Mammary epithelial cell (primary cell): Measurements from ENCODE around the gene FASN.

ENCODE experiments used
- EZH2 ChIP-seq: IDR thresholded peaks from 2 replicates; pipeline ENCODE4 v1.6.1; 2012; ENCODE audit warnings: low read length, inconsistent platforms, borderline replicate concordance
- TF ChIP-seq, protein P1 (sequence below), 2 donors: IDR thresholded peaks in 1 of 2; conservative IDR thresholded peaks in 1 of 2; 2 replicates each; pipeline ENCODE4 v1.5.1; 2011 to 2012; ENCODE audit warnings: inconsistent platforms in 2 of 2, low read length in 2 of 2, mild to moderate bottlenecking in 2 of 2, control low read depth in 1 of 2, low read depth in 1 of 2; ENCODE audit not compliant: insufficient read depth in 1 of 2; ENCODE audit errors: extremely low read depth in 1 of 2

DNA sequence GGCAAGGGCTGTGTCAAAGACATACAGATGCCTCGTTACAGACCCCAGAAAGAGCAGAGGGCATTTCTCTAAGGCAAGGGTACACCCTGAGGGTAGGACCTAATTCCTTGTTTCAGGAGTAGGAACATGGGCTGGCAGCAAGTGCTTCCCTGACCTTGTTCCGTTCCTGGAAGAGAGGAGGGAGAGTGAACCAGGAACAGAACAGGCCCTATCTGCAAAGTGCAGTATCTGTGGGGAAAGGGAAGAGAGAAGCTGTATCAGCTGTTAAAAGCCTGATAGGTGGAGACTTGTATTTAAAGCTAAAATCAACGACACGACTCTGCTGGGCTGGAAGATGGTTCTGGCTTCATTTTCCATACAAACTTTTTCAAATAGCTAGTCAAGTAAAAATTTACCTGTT, 26.1 kb upstream of the FASN start:
- TF ChIP-seq EZH2: no peak
- TF ChIP-seq, protein P1, sequence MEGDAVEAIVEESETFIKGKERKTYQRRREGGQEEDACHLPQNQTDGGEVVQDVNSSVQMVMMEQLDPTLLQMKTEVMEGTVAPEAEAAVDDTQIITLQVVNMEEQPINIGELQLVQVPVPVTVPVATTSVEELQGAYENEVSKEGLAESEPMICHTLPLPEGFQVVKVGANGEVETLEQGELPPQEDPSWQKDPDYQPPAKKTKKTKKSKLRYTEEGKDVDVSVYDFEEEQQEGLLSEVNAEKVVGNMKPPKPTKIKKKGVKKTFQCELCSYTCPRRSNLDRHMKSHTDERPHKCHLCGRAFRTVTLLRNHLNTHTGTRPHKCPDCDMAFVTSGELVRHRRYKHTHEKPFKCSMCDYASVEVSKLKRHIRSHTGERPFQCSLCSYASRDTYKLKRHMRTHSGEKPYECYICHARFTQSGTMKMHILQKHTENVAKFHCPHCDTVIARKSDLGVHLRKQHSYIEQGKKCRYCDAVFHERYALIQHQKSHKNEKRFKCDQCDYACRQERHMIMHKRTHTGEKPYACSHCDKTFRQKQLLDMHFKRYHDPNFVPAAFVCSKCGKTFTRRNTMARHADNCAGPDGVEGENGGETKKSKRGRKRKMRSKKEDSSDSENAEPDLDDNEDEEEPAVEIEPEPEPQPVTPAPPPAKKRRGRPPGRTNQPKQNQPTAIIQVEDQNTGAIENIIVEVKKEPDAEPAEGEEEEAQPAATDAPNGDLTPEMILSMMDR (conservative IDR thresholded peaks at IDR 0.05 in 1 of 2, IDR thresholded peaks at IDR 0.05 in 1 of 2; ENCODE audit: extremely low read depth in 1 of 2, insufficient read depth in 1 of 2, low read depth in 1 of 2, low read length in 2 of 2): no peak
